RKO (cell line): ENCODE results near the gene PTPRT.

Source experiments
- DNase-seq: peaks from one replicate; pipeline ENCODE4 v3.0.0-alpha.2; 2016; ENCODE audit warnings: low spot score

Gene PTPRT

DNA sequence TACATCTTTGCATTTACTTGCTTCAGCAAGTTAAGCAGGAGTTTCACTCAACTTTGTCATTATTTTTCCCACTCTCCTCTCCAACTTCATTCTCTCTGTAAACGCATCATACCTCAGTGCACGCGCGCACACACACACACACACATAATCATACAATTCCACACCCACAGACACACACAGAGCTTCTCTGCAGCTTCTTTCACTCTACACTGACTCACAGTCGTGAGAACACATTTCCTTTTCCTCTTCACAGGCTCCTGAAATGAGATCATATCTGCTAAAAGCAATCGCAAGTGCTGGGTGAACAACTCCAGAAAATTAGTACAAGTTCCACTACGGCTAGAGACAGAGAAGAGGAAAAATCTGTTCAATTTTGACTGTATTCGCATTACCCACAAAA is 215.4 kb downstream of the PTPRT start:
- DNase-seq = no peak

DNA sequence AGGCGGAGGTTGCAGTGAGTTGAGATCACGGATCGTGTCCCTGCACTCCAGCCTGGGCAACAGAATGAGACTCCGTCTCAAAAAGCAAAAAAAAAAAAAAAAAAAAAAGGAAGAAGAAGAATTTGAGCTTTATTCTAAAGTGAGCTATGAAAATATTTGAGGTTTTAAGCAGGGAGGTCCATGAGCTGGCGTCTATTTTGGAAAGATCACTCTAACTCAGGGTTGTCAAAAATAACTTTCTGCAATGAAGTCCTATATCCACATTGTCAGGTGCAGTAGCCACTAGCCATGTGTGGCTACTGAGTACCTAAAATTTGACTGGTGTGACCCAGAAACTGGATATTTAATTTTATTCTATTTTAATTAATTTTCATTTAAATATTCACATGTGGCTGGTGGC is 217.1 kb downstream of the PTPRT start:
- no peak for DNase-seq

DNA sequence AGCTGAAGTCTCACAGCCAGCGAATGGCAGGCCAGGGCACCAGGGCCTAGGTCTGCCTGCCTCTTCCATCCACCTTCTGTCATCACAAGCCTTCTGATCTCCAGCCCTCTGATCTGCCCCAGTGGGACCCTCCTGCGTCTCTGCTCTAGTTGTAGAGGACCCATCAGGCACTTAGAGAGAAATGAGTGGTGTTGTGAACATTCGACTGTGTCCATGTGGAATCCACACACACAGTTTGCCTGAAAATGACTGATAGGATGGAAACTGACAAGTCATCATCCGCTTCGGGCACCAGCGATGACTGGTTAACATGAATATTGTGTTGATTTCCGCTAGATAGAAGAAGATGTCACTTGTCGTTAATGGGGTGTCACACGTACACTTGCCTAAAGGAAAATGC is 221.0 kb downstream of the PTPRT start:
- DNase-seq = no peak

DNA sequence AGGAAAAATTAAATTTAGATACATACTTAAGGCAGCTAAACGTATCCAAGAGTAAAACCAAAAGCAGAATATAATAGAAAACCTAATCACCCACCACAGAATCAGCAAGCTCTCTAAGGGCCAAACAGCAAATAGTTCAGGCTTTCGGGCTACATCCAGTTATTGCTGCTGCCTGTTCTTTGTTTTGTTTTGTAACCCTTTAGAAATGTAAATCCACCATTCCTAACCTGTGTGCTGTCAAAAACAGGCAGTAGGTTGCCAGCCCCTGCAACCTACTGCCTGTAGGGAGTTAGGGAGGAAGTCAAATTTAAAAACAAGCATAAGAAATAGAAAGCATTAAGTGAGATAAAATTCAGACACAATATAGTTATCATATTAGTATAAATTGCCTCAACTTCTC is 225.9 kb downstream of the PTPRT start:
- DNase-seq = no peak

DNA sequence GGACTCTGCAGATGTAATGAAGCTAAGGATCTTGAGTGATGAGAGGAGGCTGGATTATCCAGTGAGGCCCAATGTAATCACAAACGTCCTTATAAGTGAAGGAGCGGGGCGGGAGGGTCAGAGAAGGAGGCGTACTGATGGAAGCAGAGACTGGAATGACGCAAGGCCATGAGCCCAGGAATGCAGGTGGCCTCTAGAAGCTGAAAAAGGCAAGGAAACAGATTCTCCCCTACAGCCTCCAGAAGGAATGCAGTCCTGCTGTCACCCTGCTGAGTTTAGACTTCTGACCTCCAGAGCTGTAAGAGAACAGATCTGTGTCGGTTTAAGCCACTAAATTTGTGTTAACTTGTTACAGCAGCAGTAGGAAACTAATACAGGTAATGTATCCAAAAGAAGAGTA is 227.9 kb downstream of the PTPRT start:
- no peak for DNase-seq

DNA sequence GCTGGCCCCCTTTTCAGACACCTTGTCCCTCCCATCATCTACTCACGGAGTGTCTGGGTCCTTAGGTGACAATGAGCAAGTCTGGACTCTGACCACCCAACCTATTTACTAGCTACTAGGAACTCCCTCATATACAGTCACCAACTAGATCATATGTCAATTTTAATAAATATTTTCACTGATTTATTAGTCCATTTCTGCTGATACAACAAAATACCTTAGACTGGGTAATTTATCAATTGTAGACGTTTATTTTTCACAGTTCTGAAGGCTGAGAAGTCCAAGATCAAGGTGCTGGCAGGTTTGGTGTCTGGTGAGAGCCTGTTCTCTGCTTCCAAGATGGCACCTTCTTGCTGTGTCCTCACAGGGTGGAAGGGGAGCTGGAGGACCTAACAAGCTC is 229.7 kb downstream of the PTPRT start:
- no peak for DNase-seq

DNA sequence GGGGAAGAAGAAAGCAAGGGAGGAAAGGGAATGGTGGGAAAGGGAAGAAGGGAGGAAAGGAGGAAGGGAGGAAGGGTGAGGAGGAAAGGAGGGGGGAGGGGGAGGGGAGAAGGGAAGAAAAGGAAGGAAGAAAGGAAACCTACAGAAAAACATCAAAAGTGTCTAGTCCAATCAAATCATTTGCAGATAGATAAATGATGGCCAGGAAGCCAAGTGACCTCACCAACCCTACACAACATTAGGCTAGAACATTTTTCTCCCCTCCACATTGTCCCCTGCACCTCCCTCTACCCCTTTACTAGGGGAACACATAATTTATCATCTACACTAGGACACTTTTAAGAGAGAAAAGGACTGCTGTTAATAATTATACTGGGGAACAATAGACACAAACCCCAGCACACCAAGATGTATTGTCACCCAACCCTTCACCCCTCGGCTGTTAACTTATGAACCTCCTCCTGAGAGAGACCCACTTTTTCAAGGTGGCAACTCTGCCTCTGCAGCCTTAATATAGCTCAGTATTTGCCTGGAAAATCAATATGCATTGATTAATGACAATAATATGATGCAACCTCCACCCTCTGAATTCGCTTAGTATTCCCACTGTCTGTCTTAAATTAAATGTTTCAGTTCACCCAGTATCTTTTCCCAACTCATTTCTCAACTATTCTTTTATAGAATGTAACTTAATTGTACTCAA is 231.2 kb downstream of the PTPRT start:
- no peak for DNase-seq

DNA sequence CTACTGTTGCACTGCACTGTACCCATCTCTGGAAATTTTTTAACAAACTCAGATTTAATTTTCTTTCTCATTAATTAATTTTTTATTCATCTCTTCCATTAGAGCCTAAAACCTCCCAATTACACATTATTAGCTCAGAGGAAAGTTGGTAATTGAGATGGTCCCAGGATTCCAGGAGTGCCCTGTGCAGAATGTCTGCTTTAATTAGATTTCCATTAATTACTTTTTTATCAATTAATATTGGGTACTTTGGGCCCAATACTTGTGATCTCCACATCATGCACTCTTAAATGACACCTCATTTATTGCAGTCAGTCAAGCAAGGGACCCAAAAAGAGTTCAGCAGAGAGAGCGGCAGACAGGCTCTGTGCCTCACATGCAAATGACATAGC is 232.0 kb downstream of the PTPRT start:
- DNase-seq = no peak

DNA sequence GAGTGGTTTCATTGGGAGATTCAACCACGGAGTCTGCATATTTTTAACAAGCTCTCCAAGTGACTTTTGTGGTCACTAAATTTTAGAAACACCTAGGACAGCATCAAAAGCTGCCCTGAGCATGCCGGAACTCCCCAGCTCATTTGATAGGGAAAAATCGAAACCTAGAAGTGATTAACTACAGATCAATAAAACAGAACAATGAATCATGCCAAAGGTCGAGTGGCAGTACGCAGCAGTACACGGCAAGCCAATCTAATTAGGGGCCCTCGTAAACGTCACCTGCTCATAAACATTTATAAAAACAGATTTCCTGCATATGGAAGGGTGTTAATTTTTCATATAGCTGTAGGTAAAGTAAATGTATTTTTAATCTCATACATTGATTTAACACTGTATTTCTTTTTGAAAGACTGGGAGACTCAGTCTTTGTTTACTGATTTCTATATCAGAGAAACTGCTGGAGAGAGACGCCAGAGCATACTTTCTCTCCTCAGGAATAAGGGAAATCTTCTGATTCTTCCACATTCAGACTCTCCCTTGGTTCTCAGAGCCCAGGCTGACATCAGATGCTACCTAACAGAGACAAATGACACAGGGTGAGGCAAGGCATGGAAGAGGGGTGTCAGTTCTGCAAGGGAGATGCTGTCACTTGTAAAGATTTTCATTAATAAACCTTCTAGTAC is 232.5 kb downstream of the PTPRT start:
- no peak for DNase-seq

DNA sequence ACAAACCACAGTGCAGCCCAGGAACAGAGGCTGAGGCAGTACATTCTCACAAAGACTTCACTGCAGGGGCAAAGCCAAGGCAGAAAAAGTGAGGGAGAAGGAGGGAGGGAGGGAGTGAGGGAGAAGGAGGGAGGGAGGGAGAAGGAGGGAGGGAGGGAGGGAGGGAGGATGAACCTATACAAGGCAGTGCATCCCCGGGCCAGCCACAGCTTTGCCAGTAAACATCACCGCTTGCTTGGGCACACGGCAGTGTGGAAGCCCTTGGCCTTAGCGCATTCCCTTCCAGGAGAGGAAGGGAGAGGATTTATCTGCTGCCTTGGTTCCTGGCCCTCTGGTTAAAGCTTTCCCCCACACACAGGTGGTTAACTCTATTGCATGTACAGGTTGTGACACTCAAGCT is 234.0 kb downstream of the PTPRT start:
- DNase-seq = no peak

DNA sequence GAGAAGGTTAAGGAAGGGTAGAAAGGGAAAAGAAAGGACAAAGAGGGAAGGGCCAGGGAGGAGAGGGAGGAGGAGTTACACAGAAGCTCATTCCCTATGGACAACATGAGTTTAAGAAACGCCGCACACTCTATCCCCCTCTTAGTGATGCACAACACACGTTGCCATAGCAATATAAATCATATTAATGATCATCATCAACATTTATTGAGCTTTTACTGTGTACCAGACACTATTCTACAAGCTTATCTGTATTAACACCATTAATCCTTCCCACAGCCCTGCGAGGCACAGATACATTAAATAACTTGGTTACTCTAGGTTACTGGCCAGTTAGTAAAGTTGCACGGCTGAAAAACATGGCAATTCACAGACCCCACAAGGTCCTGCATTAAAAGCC is 234.8 kb downstream of the PTPRT start:
- DNase-seq = no peak

DNA sequence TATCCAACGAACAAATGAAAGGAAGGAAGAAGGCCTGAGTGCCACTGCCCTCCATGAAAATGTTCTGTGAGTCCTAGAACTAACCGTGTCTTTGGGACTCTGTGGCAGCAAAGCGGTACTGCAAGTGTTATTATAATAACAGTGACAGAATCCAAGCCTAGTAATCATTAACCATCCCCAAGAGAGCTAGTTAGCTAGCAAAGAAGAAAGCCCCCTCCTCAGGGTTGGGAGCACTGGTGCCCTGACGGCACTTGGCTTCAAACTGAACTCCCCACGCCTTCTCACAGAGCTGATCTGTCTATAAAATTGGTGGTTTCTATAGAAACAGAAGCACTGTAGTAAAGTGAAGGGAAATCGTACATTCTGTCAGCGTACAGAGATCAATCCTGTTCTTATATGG is 239.8 kb downstream of the PTPRT start:
- no peak for DNase-seq

DNA sequence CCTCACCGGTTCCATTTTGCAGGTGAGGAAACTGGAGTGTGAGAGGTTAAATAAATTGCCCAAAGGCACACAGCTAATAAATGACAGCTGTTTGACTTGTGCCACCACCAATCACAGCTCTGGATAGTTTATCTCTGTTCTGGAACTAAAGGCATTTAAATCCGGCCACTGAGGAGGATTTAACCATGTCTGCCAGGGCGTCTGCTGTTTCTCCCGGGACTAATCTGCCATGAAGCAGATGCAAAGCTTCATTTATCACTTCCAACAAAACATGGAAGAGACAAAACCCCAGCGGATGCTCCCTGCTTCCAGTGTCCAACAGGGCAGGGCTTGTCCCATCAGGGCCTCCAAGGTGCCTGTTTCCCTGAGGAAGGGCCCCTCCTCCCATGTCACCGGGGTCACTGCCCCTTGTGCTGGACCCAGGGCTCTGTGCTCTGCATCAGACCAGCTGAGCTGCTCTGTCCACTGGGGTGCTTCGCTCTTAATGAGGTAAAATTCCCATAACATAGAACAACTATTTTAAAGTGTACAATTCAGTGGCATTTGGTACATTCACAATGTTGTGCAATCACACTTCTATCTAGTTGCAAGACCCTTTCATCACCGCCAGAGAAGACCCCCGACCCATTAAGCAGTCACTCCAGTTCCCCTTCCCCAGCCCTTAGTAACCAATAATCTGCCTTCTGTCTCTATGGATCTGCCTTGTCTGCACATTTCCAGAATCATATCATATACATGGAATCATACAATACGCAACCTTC is 244.3 kb downstream of the PTPRT start:
- no peak for DNase-seq

DNA sequence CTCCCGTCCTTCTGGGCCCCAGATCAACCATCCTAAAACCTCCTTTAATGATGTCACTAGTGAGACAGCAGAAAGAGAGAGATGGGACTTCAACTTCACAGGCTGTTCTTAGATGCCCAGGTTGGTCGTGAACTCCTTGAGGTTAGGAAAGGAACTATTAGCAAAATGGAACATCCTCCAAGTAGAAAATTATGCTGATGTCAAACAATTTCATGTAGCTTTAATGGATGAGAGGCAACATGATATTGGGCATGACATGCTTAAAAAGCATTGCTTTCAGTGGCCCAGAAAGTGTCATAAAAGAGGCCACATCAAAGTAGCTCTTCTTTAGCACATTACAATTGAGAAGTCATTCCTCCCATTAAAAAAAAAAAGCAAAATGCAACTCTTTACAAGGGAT is 248.1 kb downstream of the PTPRT start:
- DNase-seq = no peak

DNA sequence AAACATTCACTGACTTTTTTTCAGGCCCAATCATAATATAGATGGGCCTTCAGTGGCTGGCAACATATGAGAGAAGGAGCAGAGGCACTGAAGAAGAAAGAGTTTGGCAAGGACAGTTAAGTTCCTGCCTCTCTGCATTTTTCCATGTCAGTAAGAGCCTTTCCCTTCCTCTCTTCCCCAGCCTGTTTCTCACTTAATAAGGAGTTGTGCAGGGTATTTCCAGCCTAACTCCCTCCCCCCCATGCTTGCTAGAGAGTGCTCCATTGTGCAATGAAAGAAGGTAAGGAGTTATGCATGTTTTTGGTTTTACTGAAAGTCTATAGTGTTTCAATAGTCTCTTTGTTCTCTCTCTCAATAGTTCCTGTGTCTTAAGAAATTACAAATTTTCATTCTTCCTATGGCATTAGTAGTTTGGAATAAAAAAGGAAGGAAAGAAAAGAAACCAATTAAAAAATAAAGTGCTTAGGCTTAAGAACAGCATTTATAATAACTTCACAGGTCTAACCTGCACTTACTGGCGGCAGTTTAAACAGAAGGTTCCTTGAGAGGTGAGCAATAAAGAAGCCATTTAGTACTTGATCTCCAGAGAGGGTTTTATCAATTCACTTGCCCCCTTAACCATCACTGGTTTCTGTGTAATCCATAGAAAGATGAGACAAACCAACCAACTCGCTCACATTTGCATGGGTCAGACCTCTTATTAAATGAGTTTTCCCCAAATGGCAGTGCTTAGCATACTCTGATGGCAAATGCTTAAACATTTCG is 251.1 kb downstream of the PTPRT start:
- no peak for DNase-seq

DNA sequence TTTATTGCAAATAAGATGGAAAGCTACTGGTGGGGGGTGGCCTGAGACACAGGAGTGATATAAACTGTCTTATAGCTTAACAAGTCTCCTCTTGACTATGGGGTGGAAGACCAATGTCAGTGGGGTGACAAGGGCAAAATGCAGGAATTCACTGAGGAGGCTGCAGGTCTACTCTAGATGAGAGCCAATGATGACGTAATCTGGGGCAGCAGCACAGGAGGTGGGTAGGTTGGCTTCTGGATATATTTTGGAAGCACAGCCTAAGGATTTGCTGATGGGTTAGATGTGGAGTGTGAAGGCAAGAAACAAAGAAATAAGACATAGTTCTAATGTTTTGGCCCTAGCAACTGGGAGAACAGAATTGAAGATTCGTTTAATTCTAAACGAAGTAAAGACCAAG is 253.2 kb downstream of the PTPRT start:
- DNase-seq = no peak

DNA sequence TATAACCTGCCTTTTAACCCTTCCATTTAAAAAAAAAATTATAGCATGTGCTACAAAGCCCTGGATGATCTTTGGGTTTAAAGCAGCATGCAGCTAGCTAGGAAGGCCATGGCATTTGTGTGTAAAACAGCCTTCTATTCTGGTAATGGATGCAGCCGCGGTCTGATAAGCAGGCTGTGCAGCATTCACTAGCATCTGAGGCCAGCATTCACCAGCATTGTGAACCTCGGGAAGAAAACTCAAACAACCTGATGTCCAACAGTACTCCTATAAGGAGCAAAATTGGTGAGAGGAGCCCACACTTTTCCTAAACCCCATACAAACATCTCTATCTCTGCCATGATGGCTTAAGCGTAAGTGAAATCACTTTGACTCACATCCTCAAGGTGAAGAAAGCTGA is 265.5 kb downstream of the PTPRT start:
- DNase-seq = no peak

DNA sequence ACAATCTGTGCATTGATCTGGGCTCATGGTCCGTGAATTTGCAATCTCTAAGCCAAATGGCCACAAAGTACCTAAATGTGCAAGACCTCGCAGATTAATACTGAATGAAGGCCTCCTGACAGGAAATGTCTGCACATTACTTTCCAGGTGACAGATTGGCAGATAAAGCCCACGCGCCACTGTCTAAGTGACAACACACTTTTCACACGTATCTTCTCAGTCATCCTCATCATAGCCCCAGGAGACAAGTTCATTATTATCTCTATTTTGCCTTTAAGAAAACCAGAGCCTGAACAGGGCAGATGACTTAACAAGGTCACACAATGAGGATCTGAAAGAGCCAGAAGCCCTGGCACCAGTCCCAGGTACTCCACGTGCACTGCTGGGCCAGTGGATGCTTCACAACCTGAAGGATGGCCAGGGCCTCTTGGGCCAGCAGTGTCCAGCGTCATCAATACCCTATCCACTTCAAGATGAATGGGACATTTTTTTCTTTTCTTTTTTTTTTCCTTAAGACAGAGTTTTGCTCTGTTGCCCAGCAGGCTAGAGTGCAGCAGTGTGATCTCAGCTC is 266.3 kb downstream of the PTPRT start:
- no peak for DNase-seq

DNA sequence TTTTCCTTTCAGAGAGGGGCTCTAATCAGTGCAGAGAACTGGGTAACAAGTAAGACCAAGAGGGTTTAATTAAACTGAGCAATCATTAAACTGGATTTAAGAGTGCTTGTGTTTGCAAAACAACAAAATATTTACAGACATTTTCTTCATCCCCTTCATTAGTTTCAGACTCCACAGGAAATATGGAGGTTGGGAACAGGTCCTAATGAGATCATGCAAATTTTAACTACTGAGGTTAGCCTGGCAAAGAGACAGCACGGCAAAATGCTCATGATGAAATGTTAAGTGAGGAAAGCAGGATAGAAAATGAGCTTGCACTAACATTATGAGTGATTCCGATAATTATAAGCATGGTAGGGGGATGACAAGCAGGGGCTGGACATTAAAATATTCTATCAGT is 268.9 kb downstream of the PTPRT start:
- no peak for DNase-seq

DNA sequence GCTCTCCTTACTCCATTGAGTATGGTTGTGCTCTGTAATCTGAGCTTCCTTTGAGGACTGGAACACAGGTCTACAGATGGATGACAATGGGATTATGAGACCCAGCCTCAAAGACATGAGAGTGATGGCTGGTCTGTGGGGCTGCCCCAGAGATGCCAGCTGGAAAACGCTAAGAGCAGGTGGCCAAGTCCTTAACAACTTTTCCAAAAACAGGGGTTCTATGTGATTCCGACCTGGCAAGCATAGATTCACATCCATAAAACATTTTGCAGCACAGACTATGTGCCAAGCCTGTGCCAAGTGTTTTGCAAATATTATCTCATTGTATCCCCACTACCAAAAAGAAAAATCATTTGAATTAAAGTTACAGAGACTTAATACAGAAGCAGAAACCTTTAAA is 270.4 kb downstream of the PTPRT start:
- no peak for DNase-seq

DNA sequence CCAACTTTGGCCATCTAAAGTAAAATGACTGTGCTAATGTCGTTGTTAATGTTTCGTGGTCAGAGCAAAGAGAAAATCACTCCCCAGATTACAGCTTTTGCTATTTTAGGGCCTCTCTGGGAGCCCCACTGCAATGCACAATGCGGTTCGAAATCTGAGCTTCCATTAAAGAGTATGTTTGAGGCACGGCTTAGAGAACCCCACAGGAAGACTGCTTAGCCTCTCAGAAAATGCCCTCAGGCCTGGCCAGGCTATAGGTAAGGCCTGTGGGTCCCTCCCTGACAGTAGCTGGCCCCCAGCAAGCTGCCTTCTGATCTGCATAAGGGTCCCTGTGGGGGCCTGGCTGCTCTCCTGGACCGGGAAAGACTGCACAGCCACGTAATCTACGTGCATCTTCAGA is 274.6 kb downstream of the PTPRT start:
- DNase-seq = no peak

DNA sequence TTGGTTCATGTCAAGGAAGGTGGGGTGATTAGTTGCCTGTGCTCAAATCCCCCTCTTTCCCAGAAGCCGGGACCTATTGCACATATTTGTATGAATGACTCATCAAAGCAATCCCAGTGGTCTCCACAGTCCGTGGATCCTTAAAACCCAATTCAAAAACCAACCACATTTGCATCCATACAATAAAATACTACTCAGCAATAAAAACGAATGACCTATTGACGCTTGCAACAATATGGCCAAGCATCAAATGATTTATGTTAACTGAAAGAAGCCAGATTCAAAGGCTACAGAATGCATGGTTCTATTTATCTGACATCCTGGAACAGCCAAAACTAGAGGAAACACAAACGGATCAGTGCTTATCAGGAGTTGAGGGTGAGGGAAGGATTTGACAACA is 275.4 kb downstream of the PTPRT start:
- DNase-seq = no peak
